Measurements from ENCODE around the gene MYH9.

The MYH9 gene

GRCh38 chr22:36239150-36239400, 148.7 kb downstream of the MYH9 start:
- DNase-seq, result no peak

GRCh38 chr22:36238373-36239149, 149.2 kb downstream of the MYH9 start:
- no peak for DNase-seq

- no peak for DNase-seq
These were observed 150.1 kb downstream of the MYH9 start for GRCh38 chr22:36237462-36238372.

GRCh38 chr22:36236388-36237319, 151.1 kb downstream of the MYH9 start:
- no peak for DNase-seq

GRCh38 chr22:36235585-36235984, 152.2 kb downstream of the MYH9 start:
- DNase-seq, result no peak

GRCh38 chr22:36234919-36235318, 152.8 kb downstream of the MYH9 start:
- DNase-seq, result no peak

- DNase-seq, result no peak
These were observed 153.6 kb downstream of the MYH9 start for GRCh38 chr22:36234213-36234612.

- DNase-seq, result no peak
These were observed 154.0 kb downstream of the MYH9 start for GRCh38 chr22:36233796-36234195.

GRCh38 chr22:36232715-36233401, 154.9 kb downstream of the MYH9 start:
- no peak for DNase-seq

Measured in activated T-cell treated with anti-CD3 and anti-CD28 coated beads, Interleukin-2, amount 50 U/mL, for 1 hour (primary cell).